ENCODE data around the gene LRRC28.

Gene LRRC28

DNA sequence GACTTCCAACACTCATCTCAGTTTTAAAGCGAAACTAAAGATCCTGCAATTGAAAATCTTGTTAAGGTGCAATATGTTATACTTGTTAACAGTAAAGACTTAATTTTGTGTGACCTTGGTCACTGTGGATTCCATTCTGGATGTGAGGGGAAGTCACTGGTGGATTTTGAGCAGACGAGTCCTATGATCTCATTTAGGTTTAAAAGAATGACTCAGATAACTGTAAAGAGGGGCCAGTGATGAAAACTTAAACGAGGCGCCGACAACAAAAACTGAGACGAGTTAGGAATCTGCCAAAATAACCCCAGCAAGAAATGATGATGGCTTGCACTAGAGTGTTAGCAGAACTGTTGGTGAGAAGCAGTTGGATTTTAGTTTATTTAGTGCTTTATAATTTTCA, 56.5 kb downstream of the LRRC28 start:
- DNase-seq = no peak

DNA sequence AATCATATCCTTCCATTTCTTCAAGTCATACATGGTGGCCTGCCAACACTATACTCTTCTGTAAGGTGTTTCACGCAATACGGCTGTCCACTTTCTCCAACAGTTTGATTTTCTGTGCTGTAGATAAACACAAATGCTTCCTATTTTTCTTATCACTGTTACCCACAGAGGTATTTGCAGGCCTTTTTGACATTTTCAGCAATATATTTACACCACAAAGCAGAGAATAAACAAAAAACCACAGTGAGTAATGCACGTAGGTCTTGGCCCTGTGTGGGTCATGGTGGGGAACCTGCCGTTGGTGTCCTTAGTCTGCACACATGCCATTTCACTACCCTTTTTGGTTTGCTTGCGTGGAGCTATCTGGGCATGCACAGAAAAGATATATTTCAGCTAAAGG, 59.5 kb downstream of the LRRC28 start:
- no peak for DNase-seq

DNA sequence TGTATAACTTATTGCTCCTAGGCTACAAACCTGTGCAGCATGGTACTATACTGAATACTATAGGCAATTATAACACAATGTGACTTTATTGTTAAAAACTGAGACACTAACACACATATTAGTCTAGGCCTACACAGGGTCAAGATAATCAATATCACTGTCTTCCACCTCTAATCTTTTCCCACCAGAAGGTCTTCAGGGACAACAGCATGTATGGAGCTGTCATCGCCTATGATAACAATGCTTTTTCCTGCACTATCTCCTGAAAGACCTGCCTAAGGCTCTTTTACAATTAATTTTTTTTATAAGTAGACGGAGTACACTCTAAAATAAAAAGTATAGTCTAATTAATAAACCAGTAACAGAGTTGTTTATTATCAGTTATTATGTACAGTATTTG, 60.9 kb downstream of the LRRC28 start:
- no peak for DNase-seq

DNA sequence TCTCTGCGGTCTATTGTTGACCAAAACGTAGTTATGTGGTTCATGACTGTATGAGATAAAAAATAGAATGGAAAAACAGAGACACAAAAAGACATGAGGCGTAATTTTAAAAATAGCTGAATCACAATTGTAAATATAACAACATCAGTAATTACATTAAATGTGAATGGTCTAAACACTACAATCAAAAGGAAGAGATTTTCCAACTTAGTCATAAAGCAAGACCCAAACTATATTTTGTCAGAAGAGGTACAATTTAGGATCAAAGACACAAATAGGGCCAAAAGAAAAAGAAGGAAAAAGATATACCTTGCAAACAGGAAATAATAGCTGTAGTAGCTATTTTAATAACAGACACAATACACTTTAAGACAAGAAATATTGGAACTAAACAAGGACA, 61.5 kb downstream of the LRRC28 start:
- DNase-seq = no peak

- DNase-seq = no peak
Observed at GRCh38 chr15:99315636-99316035, 64.4 kb downstream of the LRRC28 start.

DNA sequence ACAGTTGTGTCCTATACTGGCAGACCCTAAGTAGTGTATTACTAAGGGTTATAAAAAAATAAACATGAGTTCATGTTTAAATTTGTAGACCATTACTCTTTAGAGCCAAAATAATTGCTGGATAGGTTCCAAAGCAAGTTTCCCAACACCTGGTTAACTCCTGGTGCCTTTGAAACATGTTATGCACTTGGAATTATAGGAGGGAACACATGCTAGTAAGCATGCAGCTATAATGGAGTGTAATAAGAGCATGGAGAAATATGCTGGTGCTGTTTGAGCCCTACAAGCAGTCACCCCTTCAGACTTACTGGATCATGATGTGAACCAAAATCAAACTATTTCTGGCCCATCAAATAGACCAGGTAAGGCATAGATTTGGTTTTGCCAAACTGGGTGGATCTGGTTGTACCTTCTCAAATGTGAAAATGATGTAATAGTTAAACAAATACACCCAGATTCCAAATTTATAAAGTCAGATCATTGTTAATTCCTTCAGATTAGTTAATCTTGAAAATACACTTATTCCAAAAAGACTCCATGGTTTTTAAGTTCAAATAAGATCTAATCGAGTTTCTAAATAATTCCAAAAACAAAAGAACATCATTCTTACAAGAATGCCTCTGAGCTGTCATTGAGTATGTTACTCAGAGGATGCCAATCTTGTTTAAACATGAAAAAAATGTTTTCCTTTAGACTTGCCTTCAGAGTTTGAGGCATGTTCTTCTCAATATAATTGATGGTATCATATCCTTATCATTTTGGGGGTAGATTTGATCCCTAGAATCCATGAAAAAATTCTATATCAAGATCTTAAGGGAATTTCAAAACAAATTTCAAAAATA, 69.3 kb downstream of the LRRC28 start:
- DNase-seq = no peak

GRCh38 chr15:99321468-99321867, 70.2 kb downstream of the LRRC28 start:
- DNase-seq = no peak

DNA sequence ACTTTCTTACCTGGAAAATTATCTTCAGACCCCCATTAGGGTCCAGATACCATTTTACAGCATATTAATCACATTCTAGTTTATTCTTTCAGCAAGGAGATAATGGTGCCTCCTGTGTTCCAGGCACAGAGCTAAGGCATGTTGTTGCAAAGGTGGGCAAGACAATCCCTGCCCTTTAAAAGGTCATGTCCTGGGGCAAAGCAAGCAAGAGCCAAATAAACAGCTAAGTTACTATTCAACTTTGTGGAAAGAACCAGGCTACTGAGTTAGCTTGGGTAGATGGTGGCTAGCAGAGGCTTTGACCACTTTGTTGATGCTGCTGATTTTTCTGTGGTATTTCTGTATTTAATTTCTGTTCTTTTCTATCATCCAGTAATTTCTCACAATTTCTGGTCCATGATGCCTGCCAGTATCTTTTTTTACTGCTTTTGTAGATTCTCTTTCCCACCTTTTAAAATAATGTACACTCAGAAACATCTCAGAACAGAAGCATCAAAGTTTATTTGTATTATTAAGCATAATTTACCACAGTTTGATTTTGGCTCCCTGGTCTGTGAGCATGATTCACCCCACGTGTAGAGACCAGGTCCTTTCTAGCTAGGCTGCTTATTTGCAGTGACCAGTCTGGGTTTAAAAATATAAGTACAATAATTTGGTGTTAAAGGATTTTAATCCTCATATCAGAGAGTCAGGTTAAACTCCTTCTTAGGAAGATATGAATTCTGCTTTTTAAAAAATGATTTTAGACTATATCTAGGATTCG, 71.5 kb downstream of the LRRC28 start:
- no peak for DNase-seq

GRCh38 chr15:99324082-99324620, 72.9 kb downstream of the LRRC28 start:
- no peak for DNase-seq

DNA sequence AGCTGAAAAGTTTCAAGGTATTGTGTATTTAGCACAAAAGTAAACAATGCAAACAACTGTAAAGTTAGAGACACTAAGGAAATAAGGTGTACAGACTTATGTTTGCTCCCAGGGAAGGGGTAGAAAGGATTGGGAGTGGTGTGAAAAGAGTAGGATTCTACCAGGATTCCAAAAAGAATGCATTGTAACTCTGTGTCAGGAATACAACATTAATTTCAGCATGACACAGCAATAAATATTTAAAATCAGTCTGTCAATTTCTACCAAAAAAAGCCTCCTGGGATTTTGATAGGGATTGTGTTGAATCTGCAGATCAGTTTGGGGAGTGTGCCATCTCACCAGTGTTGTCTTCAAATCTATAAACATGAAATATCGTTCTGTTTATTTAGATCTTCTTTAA, 73.4 kb downstream of the LRRC28 start:
- no peak for DNase-seq

DNA sequence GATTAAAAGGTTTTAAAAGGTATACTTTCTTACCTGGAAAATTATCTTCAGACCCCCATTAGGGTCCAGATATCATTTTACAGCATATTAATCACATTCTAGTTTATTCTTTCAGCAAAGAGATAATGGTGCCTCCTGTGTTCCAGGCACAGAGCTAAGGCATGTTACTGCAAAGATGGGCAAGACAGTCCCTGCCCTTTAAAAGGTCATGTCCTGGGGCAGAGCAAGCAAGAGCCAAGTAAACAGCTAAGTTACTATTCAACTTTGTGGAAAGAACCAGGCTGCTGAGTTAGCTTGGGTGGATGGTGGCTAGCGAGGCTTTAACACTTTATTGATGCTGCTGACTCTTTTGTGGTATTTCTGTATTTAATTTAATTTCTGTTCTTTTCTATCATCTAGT, 75.0 kb downstream of the LRRC28 start:
- DNase-seq = no peak

DNA sequence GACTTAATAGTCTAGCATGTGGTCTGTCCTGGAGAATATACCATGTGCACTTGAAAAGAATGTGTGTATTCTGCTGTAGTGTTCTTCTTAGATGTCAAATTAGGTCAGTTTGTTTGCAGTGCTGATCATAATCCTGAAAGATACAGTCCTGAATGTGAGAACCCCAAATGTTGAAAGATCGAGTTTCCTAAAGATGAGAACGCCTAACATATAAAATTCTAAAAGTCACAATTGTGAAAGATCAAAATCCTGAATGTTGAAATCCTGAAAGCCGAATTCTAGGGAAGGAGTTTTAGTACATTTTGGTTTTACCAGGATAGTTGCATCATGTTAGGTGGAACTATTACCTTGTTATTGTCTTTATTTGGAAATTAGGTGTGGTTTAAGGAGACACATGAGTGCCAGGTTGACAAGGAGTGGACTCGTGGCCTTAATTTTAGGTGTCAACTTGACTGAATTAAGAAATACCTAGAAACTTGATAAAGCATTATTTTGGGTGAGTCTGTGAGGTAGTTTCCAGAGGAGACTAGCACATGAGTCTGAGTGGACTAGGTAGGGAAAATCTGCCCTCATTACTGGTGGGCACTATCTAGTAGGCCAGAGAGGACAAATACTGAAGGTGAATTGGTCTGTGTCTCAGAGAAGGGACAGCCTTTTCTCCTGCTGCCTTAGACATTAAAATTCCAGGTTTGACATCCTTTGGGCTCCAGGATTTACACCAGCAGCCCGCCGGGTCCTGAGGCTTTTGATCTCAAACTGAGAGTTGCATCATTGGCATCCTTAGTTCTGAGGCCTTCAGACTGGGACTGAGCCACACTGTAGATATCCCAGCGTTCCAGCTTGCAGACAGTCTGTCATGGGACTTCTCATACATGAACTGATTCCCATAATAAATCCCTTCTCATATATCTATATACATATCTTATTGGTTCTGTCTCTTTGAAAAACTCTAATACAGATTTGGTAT, 77.1 kb downstream of the LRRC28 start:
- no peak for DNase-seq

DNA sequence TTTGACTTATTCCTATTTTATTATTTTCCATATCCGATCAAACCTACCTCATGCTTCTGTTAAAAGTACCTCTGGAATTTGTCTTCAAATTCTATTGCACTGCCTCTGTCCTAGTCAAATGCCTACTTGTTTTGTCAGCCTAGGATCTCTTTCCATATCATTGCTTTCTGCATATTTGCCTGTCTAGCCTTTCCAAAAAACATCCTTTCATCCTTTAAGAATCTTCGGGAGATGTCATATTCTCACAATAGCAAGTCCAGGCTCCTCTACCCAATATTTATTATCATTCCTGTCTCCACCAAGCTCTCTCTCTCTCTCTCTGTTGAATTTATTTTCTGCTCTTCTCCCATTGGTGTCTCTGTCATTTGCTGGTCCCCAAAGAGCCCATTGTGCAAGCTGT, 80.1 kb downstream of the LRRC28 start:
- DNase-seq = no peak

DNA sequence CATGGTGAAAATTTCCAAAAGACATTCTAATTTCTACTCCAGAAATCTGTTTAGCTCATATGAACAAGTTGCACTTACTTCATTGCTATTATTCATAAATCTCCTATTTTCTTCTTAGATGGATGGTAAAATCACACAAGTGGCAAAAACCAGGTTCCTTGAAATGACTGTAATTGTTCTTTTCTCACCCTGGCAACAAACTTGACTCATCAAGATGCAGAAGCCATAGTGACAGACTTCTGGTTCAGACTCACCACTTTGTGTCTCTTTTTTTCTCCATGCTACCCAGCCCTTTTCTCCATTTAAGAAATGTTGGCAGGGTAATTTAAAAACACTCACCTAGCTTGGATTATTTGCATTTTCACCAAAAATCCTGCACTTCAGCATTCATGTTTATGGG, 82.1 kb downstream of the LRRC28 start:
- no peak for DNase-seq

- DNase-seq = no peak
Observed at GRCh38 chr15:99333981-99334380, 82.7 kb downstream of the LRRC28 start.

- DNase-seq = no peak
Observed at GRCh38 chr15:99335508-99335907, 84.2 kb downstream of the LRRC28 start.

DNA sequence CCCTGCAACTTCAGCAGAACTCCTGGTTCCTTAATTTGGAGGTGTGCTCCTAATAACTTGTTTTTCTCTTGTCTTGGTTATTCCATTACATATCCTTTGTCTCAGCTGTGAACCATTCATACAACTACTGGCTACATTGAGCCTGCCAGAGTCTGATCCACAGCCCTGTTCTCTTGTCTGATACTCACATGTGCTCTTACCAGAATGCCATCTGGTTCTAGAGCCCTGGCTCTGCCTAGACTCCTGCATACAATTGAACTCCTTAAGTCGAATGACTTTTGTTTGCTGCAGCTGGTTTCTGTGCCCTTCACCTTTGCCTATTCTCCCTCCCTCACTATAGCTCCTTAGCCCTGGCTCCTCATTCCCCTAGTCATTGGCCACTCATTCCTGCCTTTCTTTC, 85.5 kb downstream of the LRRC28 start:
- DNase-seq = no peak

- DNase-seq = no peak
Observed at GRCh38 chr15:99340347-99340746, 89.1 kb downstream of the LRRC28 start.

GRCh38 chr15:99341786-99342185, 90.5 kb downstream of the LRRC28 start:
- DNase-seq = no peak

- DNase-seq = no peak
Observed at GRCh38 chr15:99343208-99343607, 91.9 kb downstream of the LRRC28 start.

GRCh38 chr15:99343881-99344551, 92.7 kb downstream of the LRRC28 start:
- no peak for DNase-seq

DNA sequence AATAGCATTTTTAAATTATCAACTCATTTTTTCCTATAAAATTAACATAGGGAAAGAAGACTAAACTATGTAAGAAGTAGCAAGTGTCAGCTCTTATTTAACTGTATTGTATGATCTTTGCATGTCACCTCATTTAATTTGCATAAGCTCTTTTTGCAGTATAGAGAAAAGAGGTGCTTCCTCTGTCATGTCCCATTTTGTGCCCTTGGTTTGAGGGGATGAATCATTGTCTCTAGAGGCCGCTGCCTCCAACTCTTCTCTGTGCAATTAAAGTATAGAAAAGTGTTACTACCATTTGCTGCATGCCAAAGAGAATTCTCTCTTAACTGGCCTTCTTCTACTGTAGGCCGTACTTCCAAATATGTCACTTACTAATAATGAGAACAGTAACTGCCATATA, 93.4 kb downstream of the LRRC28 start:
- DNase-seq = no peak

Data from KG1 (cell line).